HG03565 (cell line): ENCODE results near the gene ANO6.

Experiments used
- ATAC-seq: cut with Tn5 transposase; IDR thresholded peaks from one replicate; pipeline ENCODE4 v1.9.1; 2021; ENCODE audit warnings: mild to moderate bottlenecking, moderate library complexity; ENCODE audit not compliant: unreplicated experiment

ANO6 gene

DNA sequence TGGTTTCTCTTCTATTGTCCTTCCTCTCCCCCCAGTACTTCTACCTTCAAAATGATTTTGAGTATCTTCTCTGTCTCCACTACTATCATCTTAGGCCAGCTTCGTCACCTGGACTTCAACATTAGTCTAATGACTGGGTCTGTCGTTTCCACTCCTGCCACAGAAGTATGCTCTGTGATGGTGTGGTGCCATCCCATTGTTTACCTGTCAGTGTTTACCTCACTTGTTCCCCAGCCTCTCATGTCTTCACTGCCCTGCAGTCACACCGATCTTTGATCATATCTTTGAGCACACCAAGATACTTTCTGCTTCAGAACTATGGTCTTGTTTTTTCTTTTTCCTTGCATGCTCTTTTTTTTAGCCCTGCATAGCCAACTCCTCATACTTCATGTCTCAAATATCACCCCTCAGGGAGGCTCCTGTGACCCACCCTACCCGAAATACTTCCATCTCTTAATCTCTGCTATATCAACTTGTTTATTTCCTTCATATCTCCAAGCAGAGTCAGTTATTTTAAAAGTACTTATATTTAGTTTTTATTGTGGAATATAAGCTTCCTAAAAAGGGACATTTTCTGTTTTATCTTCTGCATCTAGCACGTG lies 60.4 kb downstream of the ANO6 start:
- ATAC-seq: no peak

DNA sequence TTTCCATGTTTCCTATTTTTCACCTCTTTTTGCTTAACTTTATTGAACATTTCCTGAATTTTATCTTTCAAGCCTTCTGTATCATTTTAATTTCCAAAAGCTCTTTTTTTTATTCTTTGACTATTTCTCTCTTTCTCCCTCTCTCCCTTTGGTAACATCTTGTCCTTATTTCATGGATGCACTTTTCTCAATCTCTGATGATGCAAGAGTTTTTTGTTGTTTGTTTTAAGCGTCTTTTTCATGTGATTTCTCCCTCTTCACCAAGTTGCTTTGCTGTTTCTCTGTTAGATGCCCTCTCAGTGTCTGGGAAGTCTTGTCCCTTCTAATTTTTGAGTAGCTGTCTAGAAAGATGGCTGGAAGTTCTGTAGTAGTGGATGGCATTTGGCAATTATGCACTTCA lies 62.6 kb downstream of the ANO6 start:
- ATAC-seq: no peak

DNA sequence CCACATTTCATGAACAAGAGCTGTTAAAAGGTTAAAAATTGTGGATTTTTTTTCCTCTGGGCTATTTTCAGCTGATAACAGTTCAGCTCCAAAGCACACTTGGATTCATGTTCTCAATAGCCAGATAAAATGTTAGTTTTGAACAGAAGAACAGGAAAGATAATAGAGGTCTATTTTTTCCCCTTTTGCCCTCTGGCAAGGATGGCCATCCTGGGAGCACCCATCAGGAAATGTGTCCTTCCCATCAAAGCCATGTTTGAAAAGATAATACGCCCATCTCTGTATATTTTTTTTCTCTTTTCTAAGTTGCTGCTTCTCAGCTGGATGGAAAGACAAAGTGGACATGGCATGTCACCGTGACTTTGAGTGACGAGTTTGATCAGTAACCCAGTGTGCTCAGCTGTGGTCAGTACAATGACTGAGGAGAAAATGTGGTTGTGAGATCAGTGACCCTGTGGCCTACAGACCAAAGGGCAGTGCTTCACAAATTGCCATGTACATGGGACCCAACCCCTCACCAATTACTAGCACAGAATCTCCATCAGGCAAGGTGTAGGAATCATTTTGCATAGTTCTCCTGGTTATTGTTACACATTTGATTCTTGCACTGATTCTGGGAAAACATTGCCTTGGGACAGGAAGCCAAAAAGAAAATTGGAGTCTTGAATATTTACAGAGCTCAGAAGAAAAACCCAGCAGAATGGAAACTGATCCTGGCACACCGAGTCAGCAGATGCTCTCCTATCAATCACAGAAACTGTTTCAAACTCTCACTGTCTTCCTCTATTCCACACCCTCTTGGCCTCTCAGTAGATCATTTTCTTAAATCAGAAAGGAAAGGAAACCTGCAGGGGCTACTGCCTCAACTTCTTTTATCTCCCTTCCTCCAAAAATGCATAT lies 64.3 kb downstream of the ANO6 start:
- ATAC-seq: no peak

DNA sequence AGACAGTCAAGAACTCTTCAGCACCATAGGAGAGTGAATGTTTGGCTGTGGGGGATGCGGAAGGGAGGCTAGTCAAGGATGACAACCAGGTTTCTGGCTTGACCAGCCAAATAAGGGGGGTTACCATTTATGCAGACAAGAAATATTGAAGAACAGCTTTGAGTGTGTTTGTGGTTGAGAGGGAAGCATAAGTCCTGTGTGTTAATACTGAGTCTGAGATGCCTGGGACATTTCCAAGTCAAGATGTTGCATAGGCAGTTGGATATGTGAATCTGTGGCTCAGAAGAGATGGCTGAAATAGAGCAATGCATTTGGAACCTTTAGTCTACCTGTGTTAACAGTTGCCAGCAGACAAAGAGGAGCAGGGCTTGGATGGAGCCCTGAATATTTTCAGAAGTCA lies 66.1 kb downstream of the ANO6 start:
- no peak for ATAC-seq

DNA sequence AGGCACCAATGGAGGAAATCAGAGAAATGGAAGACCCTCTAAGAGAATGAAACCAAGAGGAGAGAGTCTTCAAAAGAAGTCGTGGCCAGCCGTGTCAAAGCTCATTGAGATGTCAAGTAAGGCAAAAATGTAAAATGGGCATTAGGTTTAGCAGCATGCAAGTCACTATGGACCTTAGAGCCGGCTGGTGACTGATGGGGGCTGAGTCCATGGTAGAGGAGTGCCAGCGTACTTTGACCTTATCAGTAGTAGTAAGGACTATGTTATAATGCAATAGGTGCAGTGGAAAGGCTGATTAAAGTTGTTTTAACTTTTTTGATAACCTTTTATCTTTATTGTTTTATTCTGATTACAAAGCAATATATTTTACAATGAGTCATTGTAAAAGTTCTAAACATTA lies 66.5 kb downstream of the ANO6 start:
- no peak for ATAC-seq

DNA sequence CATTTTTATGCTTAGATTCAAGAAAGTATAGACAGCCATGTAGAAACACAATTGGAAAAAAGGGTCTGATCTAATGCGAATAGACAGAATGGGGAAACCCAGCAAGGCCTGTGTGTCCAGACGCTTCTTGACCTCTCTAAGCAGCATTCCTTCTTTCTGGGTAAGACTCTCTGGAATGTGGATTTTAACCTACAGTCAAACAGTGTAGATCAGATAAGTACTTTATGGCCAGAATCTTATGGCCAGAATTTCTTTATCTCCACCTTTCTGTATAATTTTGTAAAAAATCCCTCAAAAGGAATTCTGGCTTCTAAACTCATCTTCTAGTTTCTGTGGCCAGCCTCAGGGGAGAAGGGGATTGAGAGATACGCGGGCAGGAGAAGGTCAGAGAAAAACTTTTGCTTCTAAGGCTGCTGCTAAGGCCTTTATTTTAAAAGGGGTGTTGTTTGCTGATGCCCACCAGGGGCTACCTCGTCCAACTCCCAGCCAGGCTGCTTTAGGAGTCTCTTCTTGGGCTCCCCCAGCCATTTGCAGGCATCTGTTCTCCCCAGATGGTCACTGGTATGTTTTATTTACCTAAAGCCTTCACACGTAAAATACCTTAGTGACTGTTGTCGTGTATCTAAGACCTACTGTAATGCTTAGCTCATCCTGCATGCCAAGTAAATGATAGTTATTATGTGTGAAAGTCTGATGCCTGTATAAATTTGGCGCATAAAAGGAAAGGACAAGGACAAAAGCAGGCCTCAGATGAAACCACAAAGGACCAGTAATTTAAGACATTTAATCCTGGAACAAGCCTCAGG lies 68.4 kb downstream of the ANO6 start:
- ATAC-seq: no peak

DNA sequence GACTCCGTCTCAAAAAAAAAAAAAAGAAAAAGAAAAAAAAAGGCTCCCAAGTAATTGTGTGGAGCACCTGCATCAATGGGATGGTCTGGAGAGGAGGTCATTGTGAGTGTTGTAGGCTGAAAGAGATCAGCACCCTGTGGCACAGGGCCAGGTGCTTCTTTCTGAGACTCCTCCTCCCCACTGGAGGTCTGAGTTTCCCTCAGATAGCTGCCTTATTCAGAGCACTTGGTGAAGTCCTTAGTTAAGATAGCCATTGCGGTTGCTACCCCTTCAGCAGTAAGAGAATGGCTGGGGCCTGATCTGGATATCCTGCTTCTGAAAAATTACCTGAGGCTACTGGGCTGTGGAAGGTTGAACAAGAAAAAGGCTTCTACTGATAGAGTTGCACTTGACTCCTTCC lies 69.8 kb downstream of the ANO6 start:
- no peak for ATAC-seq

DNA sequence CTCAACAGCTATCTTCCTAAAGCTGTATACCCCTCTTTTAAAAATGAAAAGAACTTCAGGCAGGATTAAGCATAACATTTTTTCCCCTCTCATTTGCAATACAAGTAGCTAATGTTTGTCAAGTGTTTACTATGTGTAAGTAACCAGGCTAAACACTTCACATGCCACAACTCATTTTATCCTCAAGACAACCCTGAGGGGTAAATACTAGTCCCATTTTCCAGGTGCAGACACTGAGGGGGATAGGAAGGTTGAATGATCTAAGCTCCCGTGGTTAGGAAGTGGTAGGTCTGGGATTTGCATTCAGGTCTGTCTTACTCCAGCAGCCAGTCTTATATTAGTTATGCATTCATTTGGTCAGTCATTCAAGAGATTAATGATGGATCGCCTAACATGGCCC lies 70.7 kb downstream of the ANO6 start:
- ATAC-seq: no peak

DNA sequence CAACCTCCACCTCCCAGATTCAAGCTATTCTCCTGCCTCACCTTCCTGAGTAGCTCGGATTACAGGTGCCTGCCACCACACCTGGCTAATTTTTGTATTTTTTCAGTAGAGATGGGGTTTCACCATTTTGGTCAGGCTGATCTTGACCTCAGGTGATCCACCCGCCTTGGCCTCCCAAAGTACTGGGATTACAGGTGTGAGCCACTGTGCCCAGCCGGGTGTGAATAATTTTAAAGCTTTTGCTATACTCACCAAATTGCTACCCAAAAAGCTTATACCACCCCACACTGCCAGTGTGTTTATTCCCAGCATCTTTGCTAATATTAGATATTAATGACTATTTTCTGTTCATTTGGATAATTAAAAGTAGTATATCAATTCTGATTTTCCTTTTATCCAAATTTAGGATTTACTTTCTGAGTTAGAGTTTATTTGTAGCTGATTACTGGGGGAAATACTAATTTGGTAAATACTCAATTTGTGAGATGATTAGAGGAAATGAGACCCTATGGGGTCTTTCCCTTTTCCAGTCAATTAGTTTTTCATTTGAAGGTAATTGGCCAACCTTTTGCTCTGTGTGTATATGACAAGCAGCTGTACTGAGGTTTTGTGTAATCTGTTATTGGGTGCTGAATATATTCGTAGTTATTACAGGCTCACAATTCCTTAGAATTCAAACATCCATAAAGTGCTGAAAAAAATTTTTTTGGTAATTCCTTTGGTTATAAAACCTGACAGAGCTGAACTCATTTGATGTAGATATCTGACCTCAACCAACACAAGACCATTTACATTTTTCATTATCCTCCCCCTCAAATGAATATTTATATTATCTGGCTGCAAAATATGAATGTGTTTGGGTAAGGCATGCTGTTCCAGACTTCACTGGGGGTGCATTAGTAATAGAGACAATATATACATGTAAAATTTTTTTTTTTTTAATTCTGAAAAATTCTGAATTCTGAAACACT lies 73.6 kb downstream of the ANO6 start:
- ATAC-seq: no peak

DNA sequence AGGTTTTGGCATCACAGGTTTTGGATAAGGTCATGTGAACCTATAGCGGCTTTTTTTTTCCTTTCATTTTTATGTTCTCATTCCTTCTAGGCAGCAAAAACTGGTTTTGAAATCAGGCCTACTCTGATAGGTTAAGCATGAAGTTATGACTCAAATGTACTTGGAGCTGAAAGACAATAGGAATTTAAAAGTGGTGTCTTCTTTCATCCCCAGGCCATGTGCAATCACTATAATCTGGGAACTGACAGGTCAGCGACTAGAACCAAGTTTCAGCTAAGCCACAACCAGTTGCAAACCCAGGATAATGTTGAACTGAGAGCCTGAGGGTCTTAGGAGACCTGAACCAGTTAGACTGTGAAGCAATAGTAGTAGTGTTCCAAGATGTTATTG lies 74.3 kb downstream of the ANO6 start:
- no peak for ATAC-seq

DNA sequence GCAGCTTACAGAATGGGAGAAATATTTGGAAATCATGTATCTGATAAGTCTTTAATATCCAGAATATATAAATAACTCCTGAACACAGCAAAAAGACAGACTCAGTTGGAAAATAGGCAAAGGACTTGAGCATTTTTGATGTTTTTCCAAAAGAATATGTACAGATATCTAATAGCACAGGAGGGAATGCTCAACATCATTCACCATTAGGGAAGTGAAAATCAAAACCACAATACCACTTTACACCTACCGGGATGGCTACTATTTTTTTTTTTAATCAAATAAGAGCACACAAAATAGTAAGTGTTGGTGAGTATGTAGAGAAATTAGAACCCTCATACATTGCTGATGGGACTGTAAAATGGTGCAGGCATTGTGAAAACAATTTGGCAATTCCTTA lies 75.6 kb downstream of the ANO6 start:
- ATAC-seq: no peak

DNA sequence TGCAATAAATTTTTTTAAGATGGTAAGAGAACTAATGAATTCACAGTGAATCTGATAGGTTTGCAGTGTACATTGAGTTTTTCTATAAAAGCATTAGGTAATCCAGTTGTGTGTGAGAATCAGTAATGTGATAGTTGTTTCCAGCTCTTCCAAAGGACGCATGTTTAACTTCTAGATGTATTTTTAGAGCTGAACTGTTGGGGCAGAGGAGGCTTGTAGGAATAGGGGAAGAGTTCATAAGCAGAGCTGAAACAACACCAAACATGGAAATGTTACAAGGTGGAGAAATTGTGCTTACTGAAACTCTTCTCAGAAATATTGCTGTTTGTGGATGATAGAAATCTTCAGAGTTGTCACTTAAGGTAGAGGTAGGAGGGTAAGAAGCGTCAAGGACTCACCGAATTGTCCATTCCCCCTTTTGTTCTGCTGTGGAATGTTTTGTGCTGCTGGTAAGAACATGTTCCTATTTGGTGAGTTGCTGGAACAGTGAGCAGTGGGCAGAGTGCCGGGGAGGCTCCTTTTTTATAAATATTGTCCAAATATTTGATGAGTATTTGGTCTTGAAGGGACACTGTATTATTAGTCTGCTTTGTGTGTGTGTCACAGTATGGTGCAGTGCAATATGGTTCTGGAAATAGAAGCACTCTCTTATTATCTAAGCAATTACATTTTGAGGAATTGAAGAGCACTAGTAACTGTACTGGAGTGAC lies 76.7 kb downstream of the ANO6 start:
- no peak for ATAC-seq

DNA sequence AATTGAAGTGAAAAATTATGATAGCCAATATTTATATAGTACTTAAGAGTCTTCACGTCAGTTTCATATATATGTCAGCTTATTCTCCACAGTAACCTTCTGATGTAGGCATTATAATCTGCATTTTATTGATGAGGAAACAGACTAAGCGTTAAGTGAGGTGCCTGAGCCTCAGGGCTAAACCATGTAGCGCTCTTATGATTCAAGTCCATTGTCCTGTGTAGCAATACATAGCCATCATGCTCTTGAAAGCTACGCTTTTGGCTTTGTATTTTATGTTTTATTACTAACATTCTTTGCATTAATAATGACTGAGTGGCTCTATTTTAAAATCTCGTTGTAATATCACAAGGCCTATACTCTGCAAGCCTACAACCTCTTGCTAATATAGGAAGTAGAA lies 79.0 kb downstream of the ANO6 start:
- ATAC-seq: no peak

DNA sequence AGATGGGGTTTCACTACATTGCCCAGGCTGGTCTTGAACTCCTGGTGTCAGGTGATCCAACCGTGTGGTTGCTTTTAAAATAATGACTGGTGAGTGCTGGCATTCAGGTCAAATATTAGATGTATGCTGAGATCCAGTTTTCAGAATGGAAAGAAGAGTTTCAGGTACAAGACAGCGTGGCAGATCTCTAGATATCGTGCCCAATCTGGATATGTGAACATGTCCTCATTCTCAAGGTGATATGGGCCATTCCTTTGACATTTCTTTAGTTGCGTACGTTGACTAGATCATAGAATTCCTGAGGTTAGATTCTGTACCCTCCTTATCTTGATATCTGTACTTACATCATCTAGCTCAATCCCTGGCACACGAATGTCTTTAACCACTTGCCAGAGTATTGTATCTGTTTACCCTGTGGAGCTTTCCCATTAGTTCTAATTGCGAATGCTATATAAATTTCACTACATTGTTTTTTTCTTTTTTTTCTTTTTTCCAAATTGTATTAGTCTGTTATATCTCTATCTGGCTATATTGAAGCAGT lies 80.2 kb downstream of the ANO6 start:
- ATAC-seq: no peak

DNA sequence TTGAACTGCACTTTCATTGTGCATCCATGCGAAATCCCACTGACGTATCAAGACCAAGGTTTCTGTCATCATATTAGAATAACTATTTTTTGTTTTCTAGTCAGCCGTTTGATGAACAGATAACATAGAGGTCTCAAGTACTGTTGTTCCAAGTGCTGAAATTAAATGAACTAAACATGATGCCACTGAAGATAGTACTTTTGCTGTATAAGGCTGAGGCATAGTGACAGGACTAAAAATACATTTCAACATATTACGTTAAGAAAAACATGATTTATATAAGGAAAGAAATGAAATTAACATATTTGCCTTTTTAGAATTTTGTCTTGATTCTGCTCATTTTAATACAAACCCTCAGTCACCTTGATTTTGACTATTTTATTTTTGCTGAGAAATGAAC lies 82.2 kb downstream of the ANO6 start:
- no peak for ATAC-seq

DNA sequence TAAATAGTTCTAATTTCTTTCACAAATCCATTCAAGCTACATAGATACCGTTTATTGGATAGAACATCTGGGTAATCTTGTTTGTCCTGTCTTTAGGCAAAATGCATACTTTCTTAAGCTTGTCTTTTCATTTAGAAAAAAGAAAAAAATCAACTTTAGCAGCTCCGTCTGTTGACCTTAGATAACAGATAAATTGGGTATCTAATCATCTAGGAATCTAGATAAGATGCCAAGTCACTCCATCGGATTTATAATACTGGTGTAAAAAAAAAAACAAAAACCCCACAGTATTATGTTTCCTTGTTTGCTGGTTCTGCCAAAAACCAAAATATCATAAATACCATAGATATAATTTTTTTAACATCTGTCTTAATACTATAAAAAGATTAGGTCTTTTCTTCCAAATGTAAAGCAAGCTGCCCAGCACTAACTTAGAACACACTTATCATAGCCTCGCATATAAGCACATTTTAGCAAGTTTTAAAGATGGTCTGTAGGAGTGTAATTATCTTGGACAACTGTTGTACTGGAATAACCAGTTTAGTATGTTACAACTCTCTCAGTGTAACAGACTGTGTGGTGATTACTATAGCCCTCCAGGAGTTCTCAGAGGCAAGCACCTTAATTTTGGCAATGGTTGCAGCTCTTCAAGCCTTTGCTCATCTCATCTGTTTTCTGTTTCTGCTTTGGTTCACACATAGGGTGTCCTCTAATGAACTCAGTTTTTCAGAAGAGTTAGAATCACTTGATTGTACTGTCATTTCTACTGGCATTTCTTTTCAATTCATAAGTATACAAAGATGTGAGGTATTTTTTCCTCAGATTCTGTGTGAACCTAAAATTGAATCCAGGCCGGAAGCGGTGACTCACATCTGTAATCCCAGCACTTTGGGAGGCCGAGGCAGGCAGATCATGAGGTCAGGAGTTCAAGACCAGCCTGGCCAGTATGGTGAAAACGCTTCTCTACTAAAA lies 83.1 kb downstream of the ANO6 start:
- ATAC-seq: no peak

DNA sequence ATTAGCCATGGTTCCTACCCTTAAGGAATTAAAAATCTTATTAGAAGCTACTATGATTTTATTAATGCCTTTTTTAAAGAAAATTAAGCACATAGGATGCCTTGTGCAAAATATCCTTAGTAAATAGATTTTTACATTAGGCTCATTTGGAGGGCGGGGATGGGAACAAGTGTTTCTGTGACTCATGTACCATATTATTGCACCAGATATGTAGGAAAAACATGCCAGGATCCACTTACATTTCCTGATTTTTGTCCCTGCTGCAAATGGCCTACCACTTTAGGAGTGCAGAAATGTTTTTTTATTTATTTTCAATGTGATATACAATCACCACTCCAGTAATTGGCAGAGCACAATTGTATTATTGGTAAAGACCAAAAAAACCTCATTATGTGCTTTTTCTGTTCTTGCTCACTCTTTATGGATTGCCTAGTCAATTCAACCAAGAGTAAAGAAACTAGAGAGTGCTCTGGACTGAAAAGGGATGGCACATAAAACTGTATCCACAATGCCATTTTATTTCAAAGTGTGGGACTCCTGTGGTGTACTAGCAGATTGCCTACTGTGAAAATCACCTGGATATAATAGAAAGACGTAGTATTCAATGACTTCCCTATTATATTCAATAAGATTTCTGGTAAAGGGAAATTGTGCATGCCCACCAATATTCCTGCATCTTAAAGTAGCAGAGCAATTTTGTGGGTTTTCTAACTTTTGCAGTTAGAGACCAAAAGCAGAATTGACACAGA lies 86.9 kb downstream of the ANO6 start:
- ATAC-seq: no peak

DNA sequence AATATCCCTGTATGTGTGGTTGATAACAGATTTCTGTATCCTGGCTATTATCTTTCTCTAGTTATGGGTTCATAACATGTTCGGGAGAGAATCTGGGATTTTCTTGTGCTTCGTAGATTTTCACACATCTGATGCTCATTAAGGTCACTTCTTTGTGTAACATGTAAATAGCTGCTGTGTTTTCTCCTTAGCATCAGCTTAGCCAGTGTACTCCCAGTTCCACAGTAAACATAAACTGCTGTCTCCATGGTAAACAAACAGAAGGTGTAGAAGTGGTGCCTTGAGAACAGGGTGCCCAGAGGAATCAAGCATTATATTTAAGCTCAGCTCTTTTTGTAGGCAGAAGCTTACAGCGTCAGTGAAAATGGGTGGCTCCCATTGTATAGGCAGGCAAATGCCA lies 88.0 kb downstream of the ANO6 start:
- no peak for ATAC-seq
